Right atrium auricular region (tissue), 2 donors: ENCODE results near the gene EVC2. TPM values are rescaled to one million over a fixed set of nuclear protein-coding genes. Genes with fewer than 3 reads are reported as not detected.
"Not testable (repeated sequence)": the region's sequence is repeated elsewhere in the genome, so short reads cannot be mapped to it uniquely, and the experiment has no call there.

ENCODE experiments used
- DNase-seq: peaks from one replicate; pipeline ENCODE4 v3.0.0-alpha.2; 2019; ENCODE audit warnings: low spot score
- H3K27ac ChIP-seq, 2 donors: fragments of 200-600 bp; sonication (generic); 1 replicate in 1 of 2; 2 replicates in 1 of 2; pipeline ENCODE4 v1.5.1; 2016 to 2019
- H3K27me3 ChIP-seq, 2 donors: fragments of 200-600 bp; sonication (generic); one replicate each; pipeline versions ENCODE4 v1.5.1 to v1.6.0; 2017 to 2019
- H3K36me3 ChIP-seq: fragments of 200-600 bp; sonication (generic); one replicate; pipeline ENCODE4 v1.5.1; 2016
- H3K4me1 ChIP-seq, 2 donors: fragments of 200-600 bp; sonication (generic); one replicate each; pipeline versions ENCODE4 v1.5.1 to v1.6.0; 2017 to 2019
- H3K4me3 ChIP-seq, 2 donors: fragments of 200-600 bp; sonication (generic); 1 replicate in 1 of 2; 2 replicates in 1 of 2; pipeline ENCODE4 v1.5.1; 2017 to 2019; ENCODE audit warnings: mild to moderate bottlenecking in 1 of 2, moderate library complexity in 1 of 2
- H3K9me3 ChIP-seq, 2 donors: fragments of 200-600 bp; sonication (generic); one replicate each; pipeline ENCODE4 v1.5.1; 2019
- CTCF ChIP-seq, 2 donors: fragments of 200-600 bp; sonication (generic); IDR thresholded peaks; one replicate each; pipeline ENCODE4 v1.5.1; 2019; ENCODE audit warnings: antibody characterized with exemption in 2 of 2
- total RNA-seq, 2 donors: library from RNA; depleted of rRNA; stranded (reverse); fragments of >200 nt; gene quantifications; one replicate each; pipeline ENCODE4 v1.1.0, GENCODE V29; 2016

The EVC2 gene
- total RNA-seq, 2 donors from 2014 or later, result 2.6 to 7.0 TPM

- Histone ChIP-seq H3K36me3 (peaks cover 11% of the 10 kb centered on the region), H3K4me3 (no peak overlapping the region), H3K4me1 (no peaks in the 10 kb centered on the region), H3K9me3 (no peaks in the 10 kb centered on the region), H3K27ac (no peak overlapping the region), H3K27me3 (no peaks in the 10 kb centered on the region)
- no peak for DNase-seq
- no peak for TF ChIP-seq CTCF (IDR thresholded peaks at IDR 0.05)
Observed at GRCh38 chr4:5609306-5610007, 98.9 kb downstream of the EVC2 start.

- not testable (repeated sequence) for H3K4me3 ChIP-seq, DNase-seq, H3K27ac ChIP-seq, H3K4me1 ChIP-seq, H3K36me3 ChIP-seq, H3K27me3 ChIP-seq, H3K9me3 ChIP-seq
Observed at GRCh38 chr4:5593828-5594227, 114.5 kb downstream of the EVC2 start.

GRCh38 chr4:5592272-5592671, 116.1 kb downstream of the EVC2 start:
- DNase-seq, result no peak
- Histone ChIP-seq H3K4me1 (no peaks in the 10 kb centered on the region), H3K9me3 (peaks cover 0 to 6% of the 10 kb centered on the region in 2 donors), H3K4me3 (no peak overlapping the region), H3K27me3 (no peaks in the 10 kb centered on the region), H3K27ac (no peak overlapping the region), H3K36me3 (peaks cover 6% of the 10 kb centered on the region)
- no peak for TF ChIP-seq CTCF (IDR thresholded peaks at IDR 0.05)

- no peak overlapping the region for H3K4me3 ChIP-seq
- H3K9me3 ChIP-seq, result no peaks in the 10 kb centered on the region
- no peak for TF ChIP-seq CTCF (IDR thresholded peaks at IDR 0.05)
- H3K27me3 ChIP-seq, result no peaks in the 10 kb centered on the region
- peaks cover 9% of the 10 kb centered on the region for H3K36me3 ChIP-seq
- no peak overlapping the region for H3K27ac ChIP-seq
- no peaks in the 10 kb centered on the region for H3K4me1 ChIP-seq
- no peak for DNase-seq
Observed at GRCh38 chr4:5589495-5589894, 118.9 kb downstream of the EVC2 start.

- Histone ChIP-seq H3K36me3 (peaks cover 13% of the 10 kb centered on the region), H3K9me3 (no peaks in the 10 kb centered on the region), H3K4me1 (no peaks in the 10 kb centered on the region), H3K27ac (no peak overlapping the region), H3K27me3 (no peaks in the 10 kb centered on the region), H3K4me3 (no peak overlapping the region)
- no peak for DNase-seq
- no peak for TF ChIP-seq CTCF (IDR thresholded peaks at IDR 0.05)
Observed at GRCh38 chr4:5588046-5588445, 120.3 kb downstream of the EVC2 start.

- TF ChIP-seq CTCF (IDR thresholded peaks at IDR 0.05), result no peak
- Histone ChIP-seq H3K27ac (no peak overlapping the region), H3K36me3 (peaks cover 22% of the 10 kb centered on the region), H3K27me3 (no peaks in the 10 kb centered on the region), H3K4me3 (no peak overlapping the region), H3K9me3 (peaks cover 0 to 2% of the 10 kb centered on the region in 2 donors), H3K4me1 (no peaks in the 10 kb centered on the region)
- no peak for DNase-seq
Observed at GRCh38 chr4:5575941-5576340, 132.4 kb downstream of the EVC2 start.
